K562 (cell line): ENCODE data around the gene EEFSEC. TPM values are rescaled to one million over a fixed set of nuclear protein-coding genes. Genes with fewer than 3 reads are reported as not detected.

Source experiments
- ATAC-seq: fragments of 200-7000 bp; cut with Tn5 transposase; 3 replicates; pipeline ENCODE4 v1.9.1; 2020; ENCODE audit warnings: moderate library complexity
- BruUV-seq: library from RNA; stranded (reverse); fragments of 400-500 nt; replicated peaks from 2 replicates; lab custom pipeline; 2021; lab: Mats Ljungman, UMichigan
- CTCF ChIA-PET: fragments of 300-600 bp; formaldehyde crosslinking; extraction: SDS; loops from one replicate; lab custom pipeline; 2021; ENCODE audit warnings: low intra/inter-chr PET ratio; lab: Yijun Ruan, JAX
- POLR2A ChIA-PET: fragments of 300-600, 350-650 bp; sonication (Branson Sonifier 250); formaldehyde crosslinking; extraction: SDS; loops from one replicate; lab custom pipeline; 2021; ENCODE audit warnings: antibody characterized with exemption, inconsistent platforms; lab: Yijun Ruan, JAX
- DNase-seq, 4 experiments: peaks; one replicate each; pipeline versions ENCODE4 v3.0.0 to v3.0.0-alpha.2; 2011 to 2018; ENCODE audit warnings: low spot score in 3 of 4, mixed read lengths in 3 of 4; ENCODE audit errors: extremely low read depth in 1 of 4
- FAIRE-seq: peaks from 2 replicates; lab custom pipeline; 2011; peaks lifted over from hg19 to GRCh38; lab: Jason Lieb, UNC
- H2AFZ ChIP-seq: 2 replicates; pipeline ENCODE4 v1.6.0; 2011; ENCODE audit warnings: low read depth, low read length, control low read depth, inconsistent platforms
- H3K27ac ChIP-seq: fragments of 200-600 bp; 3 replicates; pipeline ENCODE4 v1.8.0; 2011; ENCODE audit warnings: low read depth, mild to moderate bottlenecking, control low read depth, inconsistent platforms, low read length, moderate library complexity, mixed read lengths; ENCODE audit errors: extremely low read depth
- H3K27me3 ChIP-seq, 2 experiments: fragments of 300-600 bp in 1 of 2; 2 replicates in 1 of 2; 3 replicates in 1 of 2; pipeline versions ENCODE4 v1.6.0 to v1.8.0; 2011; ENCODE audit warnings: inconsistent platforms in 2 of 2, low read length in 2 of 2, mild to moderate bottlenecking in 1 of 2, mixed read lengths in 1 of 2, moderate library complexity in 1 of 2; ENCODE audit not compliant: control insufficient read depth in 2 of 2, insufficient read depth in 2 of 2
- H3K36me3 ChIP-seq: fragments of 300-600 bp; 3 replicates; pipeline ENCODE4 v1.8.0; 2011; ENCODE audit warnings: mild to moderate bottlenecking, low read length, inconsistent platforms; ENCODE audit not compliant: control insufficient read depth, insufficient read depth
- H3K4me1 ChIP-seq, 2 experiments: fragments of 200-600 bp in 1 of 2; replicated peaks in 1 of 2; 2 replicates in 1 of 2; 3 replicates in 1 of 2; pipeline versions ENCODE4 v1.5.1 to v1.8.0; 2011; ENCODE audit warnings: inconsistent platforms in 2 of 2, low read length in 2 of 2, mild to moderate bottlenecking in 1 of 2, mixed read lengths in 1 of 2, moderate library complexity in 1 of 2; ENCODE audit not compliant: control insufficient read depth in 2 of 2, insufficient read depth in 2 of 2
- H3K4me2 ChIP-seq: 2 replicates; pipeline ENCODE4 v1.6.1; 2011; ENCODE audit warnings: low read length, control low read depth, inconsistent platforms, mixed read lengths; ENCODE audit not compliant: insufficient read depth
- H3K4me3 ChIP-seq: fragments of 200-600 bp; sonication (generic), shearing (Covaris generic); 2 replicates; pipeline ENCODE4 v1.5.1; 2016; ENCODE audit warnings: control low read depth, inconsistent platforms
- H3K79me2 ChIP-seq: fragments of 200-600 bp; 3 replicates; pipeline ENCODE4 v1.8.0; 2011; ENCODE audit warnings: low read length, inconsistent platforms; ENCODE audit not compliant: control insufficient read depth, insufficient read depth
- H3K9ac ChIP-seq, 2 experiments: 2 replicates each; pipeline versions ENCODE4 v1.6.0 to v1.6.1; 2011; ENCODE audit warnings: low read depth in 2 of 2, low read length in 2 of 2, control low read depth in 1 of 2, inconsistent platforms in 1 of 2, mild to moderate bottlenecking in 1 of 2, mixed read lengths in 1 of 2; ENCODE audit not compliant: insufficient read depth in 1 of 2
- H3K9me1 ChIP-seq: one replicate; pipeline ENCODE4 v1.6.0; 2011; ENCODE audit warnings: inconsistent platforms, mild to moderate bottlenecking, low read length, moderate library complexity; ENCODE audit not compliant: control insufficient read depth, insufficient read depth
- H3K9me3 ChIP-seq: replicated peaks from 2 replicates; pipeline ENCODE4 v1.5.1; 2011; ENCODE audit warnings: low read depth, low read length, inconsistent platforms; ENCODE audit not compliant: control insufficient read depth, insufficient read depth
- H4K20me1 ChIP-seq: replicated peaks from 2 replicates; pipeline ENCODE4 v1.6.1; 2011; ENCODE audit warnings: low read length, inconsistent platforms, mixed read lengths; ENCODE audit not compliant: control insufficient read depth, insufficient read depth
- CBX2 ChIP-seq: fragments of 200-600 bp; sonication (generic); IDR thresholded peaks from one replicate; pipeline ENCODE4 v1.6.1; 2012; ENCODE audit warnings: mild to moderate bottlenecking, low read length, inconsistent platforms; ENCODE audit not compliant: insufficient read depth, poor library complexity, severe bottlenecking
- HCFC1 ChIP-seq: IDR thresholded peaks from 2 replicates; pipeline ENCODE4 v1.6.1; 2012; ENCODE audit warnings: low read depth, low read length, improper control_type of control experiment
- HNRNPH1 ChIP-seq: fragments of 200-400 bp; formaldehyde crosslinking; optimal IDR thresholded peaks from 2 replicates; pipeline ENCODE3; 2017; ENCODE audit warnings: low read depth, mild to moderate bottlenecking, low read length, moderate library complexity
- KLF1 ChIP-seq: fragments of 450-650 bp; IDR thresholded peaks from 2 replicates; pipeline ENCODE4 v1.6.1; 2016; ENCODE audit warnings: missing genetic modification characterization, missing compliant biosample characterization
- MAFK ChIP-seq: IDR thresholded peaks from 2 replicates; pipeline ENCODE4 v1.6.1; 2011; ENCODE audit warnings: low read length, improper control_type of control experiment
- NFIC ChIP-seq: fragments of 450-650 bp; IDR thresholded peaks from 2 replicates; pipeline ENCODE4 v1.6.1; 2017; ENCODE audit warnings: mild to moderate bottlenecking, inconsistent platforms
- NFXL1 ChIP-seq: fragments of 450-650 bp; formaldehyde crosslinking; IDR thresholded peaks from 2 replicates; pipeline ENCODE4 v1.4.0; 2021; ENCODE audit warnings: mild to moderate bottlenecking
- SMAD3 ChIP-seq: fragments of 450-650 bp; formaldehyde crosslinking; conservative IDR thresholded peaks from 2 replicates; pipeline ENCODE4 v1.4.0; 2020; ENCODE audit warnings: mild to moderate bottlenecking
- SMARCB1 ChIP-seq: IDR thresholded peaks from 2 replicates; pipeline ENCODE4 v1.6.1; 2011; ENCODE audit warnings: improper control_type of control experiment, low read depth; ENCODE audit not compliant: insufficient read length
- SREBF2 ChIP-seq: sonication (generic); formaldehyde crosslinking; IDR thresholded peaks from 2 replicates; pipeline ENCODE4 v1.4.0; 2020; ENCODE audit warnings: mild to moderate bottlenecking, missing genetic modification reagents
- STAT5B ChIP-seq: fragments of 250-450 bp; sonication (Bioruptor Pico); IDR thresholded peaks from 2 replicates; pipeline ENCODE4 v1.8.0; 2021; ENCODE audit warnings: mild to moderate bottlenecking, inconsistent platforms
- ZC3H4 ChIP-seq: sonication (generic); formaldehyde crosslinking; IDR thresholded peaks from 2 replicates; pipeline ENCODE4 v1.9.0; 2021; ENCODE audit warnings: missing genetic modification reagents, borderline replicate concordance
- ZNF707 ChIP-seq: fragments of 250-450 bp; sonication (Bioruptor Pico); conservative IDR thresholded peaks from 2 replicates; pipeline ENCODE4 v1.8.0; 2022; ENCODE audit warnings: inconsistent platforms, mild to moderate bottlenecking, moderate library complexity
- ZNF717 ChIP-seq: fragments of 250-450 bp; sonication (Bioruptor Pico); IDR thresholded peaks from 2 replicates; pipeline ENCODE4 v1.5.0; 2021
- ZNF785 ChIP-seq: fragments of 250-450 bp; sonication (Bioruptor Pico); IDR thresholded peaks from 2 replicates; pipeline ENCODE4 v1.4.0; 2020; ENCODE audit warnings: mild to moderate bottlenecking
- WGBS: fragments of 100-300 bp; shearing (Covaris generic); methylation state at CpG from one replicate; pipeline ENCODE4 v1.1.6; 2016; ENCODE audit warnings: low coverage, mixed read lengths; ENCODE audit not compliant: insufficient coverage; ENCODE audit errors: missing lambda C conversion rate; 5-methylcytosine and 5-hydroxymethylcytosine counted together
- in situ Hi-C: fragments of 300-500 bp; cut with MboI; formaldehyde crosslinking; loops from 4 replicates; pipeline ENCODE4 v1.15.0; 2018; ENCODE audit warnings: inconsistent platforms, mixed read lengths
- intact Hi-C: fragments of 100-400 bp; cut with micrococcal nuclease; formaldehyde crosslinking; loops from 2 replicates; pipeline ENCODE4 v1.14.2; 2022
- polyA plus RNA-seq, 8 experiments: library from polyadenylated mRNA; depleted of rRNA in 4 of 8; stranded (reverse) in 5 of 8; unstranded in 3 of 8; fragments of >200 nt; fragmentation: Nextera tagmentation in 2 of 8; fragmentation: Illumina TruSeq in 1 of 8; extraction: Ambion mirVana in 2 of 8; extraction: Trizol in 1 of 8; gene quantifications; 2 replicates each; pipeline versions ENCODE4 v1.2.1 to v1.2.3, GENCODE V29; 2011 to 2014; ENCODE audit warnings: inconsistent platforms in 1 of 8, missing spikeins in 1 of 8
- total RNA-seq, 7 experiments: library from RNA; depleted of rRNA in 6 of 7; stranded (reverse); fragments of >200 nt in 6 of 7; fragmentation: Illumina TruSeq in 2 of 7; extraction: Trizol in 2 of 7; gene quantifications; 2 replicates each; pipeline versions ENCODE4 v1.2.1 to v1.2.3, GENCODE V29; 2011 to 2021; ENCODE audit warnings: low replicate concordance in 1 of 7
- TF ChIP-seq, protein P1 (sequence below): fragments of 250-450 bp; sonication (Bioruptor Pico); IDR thresholded peaks from 2 replicates; pipeline ENCODE4 v1.8.0; 2022; ENCODE audit warnings: moderate library complexity, mild to moderate bottlenecking, inconsistent platforms

Gene EEFSEC
- total and polyA plus RNA-seq, 9 of the 15 experiments (the other 6 are each of a cell fraction or from before 2014, with no cell fraction given), result 0.35 to 11.8 (median 7.7) TPM

DNA sequence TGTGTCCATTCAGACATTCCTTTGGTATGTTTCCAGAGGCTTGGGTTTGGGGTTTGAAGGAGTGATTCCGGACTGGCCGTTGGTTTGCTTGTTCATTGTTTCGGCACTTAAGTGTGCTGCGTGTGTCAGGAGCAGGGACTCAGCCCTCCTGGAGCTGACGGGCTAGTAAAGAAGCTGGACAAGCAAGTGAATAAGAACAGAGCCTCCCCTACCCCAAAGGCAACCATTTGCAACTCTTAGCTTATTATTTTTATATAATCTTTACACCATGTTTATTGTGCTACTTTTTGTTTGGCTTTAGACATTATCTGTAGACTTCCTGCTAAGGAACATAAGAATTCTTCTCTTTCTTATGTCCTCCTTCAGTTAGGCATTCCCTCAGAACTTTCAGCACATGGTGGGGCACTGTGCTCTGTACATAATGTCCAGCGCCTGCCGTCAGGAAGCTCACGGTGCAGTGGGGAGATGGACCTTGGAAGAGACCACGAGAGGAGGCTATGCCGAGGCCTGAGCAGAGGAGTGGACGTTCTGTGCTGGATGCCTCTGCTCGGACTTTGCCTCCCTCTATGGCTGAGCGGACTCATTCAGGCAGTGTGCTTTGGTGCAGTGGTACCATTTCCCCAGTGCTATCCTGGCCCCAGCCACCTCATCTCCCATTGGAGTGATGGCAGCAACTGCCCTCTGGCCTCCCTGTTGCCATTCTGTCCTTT lies 65.4 kb downstream of the EEFSEC start:
- CTCF ChIA-PET, result no interaction called here
- H2AFZ ChIP-seq, result no peak overlapping the region
- no peak for FAIRE-seq
- intact Hi-C loops, result no loop called here
- no peak for DNase-seq
- H3K36me3 ChIP-seq, result no peaks in the 10 kb centered on the region
- no peak for TF ChIP-seq SMAD3 (CRISPR knock-in tag)
- TF ChIP-seq NFXL1 (CRISPR knock-in tag), result no peak
- TF ChIP-seq SMARCB1, result no peak
- no peak for TF ChIP-seq STAT5B (CRISPR knock-in tag)
- in situ Hi-C loops, result no loop called here
- POLR2A ChIA-PET, result interaction anchor here (1.5 kb wide), 1 partner anchor 18 kb away, joined by 4 read pairs; no protein-coding TSS in a partner anchor
- peaks cover 0 to 3% of the 10 kb centered on the region in 2 experiments; a peak in 1 of 5 replicates for H3K4me1 ChIP-seq
- WGBS, result 97% methylated on average over 12 of the region's 13 CpGs
- ATAC-seq, result no peak
- no peaks in the 10 kb centered on the region for H4K20me1 ChIP-seq
- no peaks in the 10 kb centered on the region for H3K9me1 ChIP-seq
- H3K79me2 ChIP-seq, result no peaks in the 10 kb centered on the region
- no peaks in the 10 kb centered on the region for H3K27me3 ChIP-seq
- H3K4me3 ChIP-seq, result no peak overlapping the region
- H3K9me3 ChIP-seq, result peaks cover 3% of the 10 kb centered on the region; the same call in 1 of the 2 replicates
- no peak overlapping the region for H3K9ac ChIP-seq
- H3K4me2 ChIP-seq, result no peak overlapping the region
- BruUV-seq, result no TSS peak
- no peak overlapping the region for H3K27ac ChIP-seq

DNA sequence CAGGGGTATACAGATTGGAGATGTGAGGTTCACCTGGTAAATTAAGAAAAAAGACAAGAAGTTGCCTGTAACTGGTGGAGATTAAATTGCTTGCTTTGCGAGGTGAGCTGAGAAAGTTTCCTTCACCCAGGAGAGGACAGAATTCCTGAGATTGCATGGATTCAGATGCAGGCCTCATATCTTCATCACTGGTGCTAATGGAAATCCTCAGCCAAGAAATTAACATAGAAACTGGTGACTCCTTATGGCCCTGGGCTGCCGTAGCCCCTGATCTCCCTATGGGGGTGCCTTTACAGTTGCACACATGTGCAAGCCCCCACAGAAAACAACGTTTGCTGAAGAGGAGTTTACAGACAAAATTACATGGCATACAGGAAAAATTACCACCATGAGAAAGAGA lies 68.0 kb downstream of the EEFSEC start:
- WGBS, result 62% methylated on average over 2 of the region's 3 CpGs
- no peak for FAIRE-seq
- Histone ChIP-seq H3K4me2 (no peak overlapping the region), H3K27me3 (no peaks in the 10 kb centered on the region), H3K27ac (no peak overlapping the region), H3K36me3 (no peaks in the 10 kb centered on the region), H3K9ac (no peak overlapping the region), H4K20me1 (no peaks in the 10 kb centered on the region), H3K79me2 (no peaks in the 10 kb centered on the region), H3K4me3 (no peak overlapping the region), H3K4me1 (peaks cover 0 to 2% of the 10 kb centered on the region in 2 experiments; a peak in 1 of 5 replicates), H3K9me3 (peaks cover 3% of the 10 kb centered on the region; the same call in 1 of the 2 replicates), H3K9me1 (no peaks in the 10 kb centered on the region), H2AFZ (no peak overlapping the region)
- POLR2A ChIA-PET, result interaction anchor here (0.7 kb wide), 1 partner anchor 101 kb away, joined by 3 read pairs; no protein-coding TSS in a partner anchor
- intact Hi-C loops (no loop called here), in situ Hi-C loops (no loop called here)
- no peak for ATAC-seq
- CTCF ChIA-PET, result no interaction called here
- BruUV-seq, result no TSS peak
- DNase-seq, result no peak
- TF ChIP-seq NFIC, result no peak
- TF ChIP-seq ZNF707 (CRISPR knock-in tag), result no peak
- TF ChIP-seq MAFK, result no peak
- no peak for TF ChIP-seq KLF1
- no peak for TF ChIP-seq HCFC1
- TF ChIP-seq SREBF2, result no peak
- no peak for TF ChIP-seq ZC3H4 (CRISPR knock-in tag)
- TF ChIP-seq CBX2, result no peak
- no peak for TF ChIP-seq HNRNPH1
- TF ChIP-seq, protein P1, sequence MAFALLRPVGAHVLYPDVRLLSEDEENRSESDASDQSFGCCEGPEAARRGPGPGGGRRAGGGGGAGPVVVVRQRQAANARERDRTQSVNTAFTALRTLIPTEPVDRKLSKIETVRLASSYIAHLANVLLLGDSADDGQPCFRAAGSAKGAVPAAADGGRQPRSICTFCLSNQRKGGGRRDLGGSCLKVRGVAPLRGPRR (CRISPR knock-in tag), result no peak
- no peak for TF ChIP-seq ZNF785 (CRISPR knock-in tag)
- no peak for TF ChIP-seq ZNF717 (CRISPR knock-in tag)
